NK-92 treated with Interleukin-12 subunit alpha and Interleukin-12 subunit beta, amount 100 ng/mL, for 24 hours (cell line): Measurements from ENCODE around the gene FAAP20.

Experiments
- DNase-seq: peaks from one replicate; lab custom pipeline; 2025; lab: John Stamatoyannopoulos, UW

FAAP20 gene

GRCh38 chr1:2194319-2194897, at the start of gene FAAP20:
FAAP20 (minus strand) TSS chr1:2194772; CDS start chr1:2194749, 23 bp downstream.
- DNase-seq, result peak; percentile 77

GRCh38 chr1:2242814-2243725, 48.5 kb upstream of the FAAP20 start:
- no peak for DNase-seq

GRCh38 chr1:2241820-2242219, 47.2 kb upstream of the FAAP20 start:
- no peak for DNase-seq

- no peak for DNase-seq
Observed at GRCh38 chr1:2240270-2241156, 45.9 kb upstream of the FAAP20 start.

GRCh38 chr1:2239384-2239985, 44.9 kb upstream of the FAAP20 start:
- DNase-seq, result no peak

DNA sequence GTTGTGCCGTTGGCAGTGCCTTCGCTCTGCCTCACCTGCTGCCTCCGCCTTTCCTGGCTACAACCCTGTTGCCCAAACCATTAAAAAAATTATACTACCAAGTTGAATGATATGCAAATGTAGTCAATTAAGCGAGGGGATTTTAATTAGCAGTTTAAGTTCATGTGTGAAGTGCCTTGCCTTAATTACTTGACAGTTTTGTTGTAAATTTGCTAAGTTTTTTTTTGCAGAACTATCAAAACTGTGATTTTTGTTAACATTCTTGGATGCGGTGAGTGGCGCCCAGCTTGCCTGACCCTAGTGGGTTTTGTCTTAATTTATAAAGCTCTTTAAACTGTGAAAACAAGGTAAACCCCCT, 44.4 kb upstream of the FAAP20 start:
- DNase-seq, result no peak

DNA sequence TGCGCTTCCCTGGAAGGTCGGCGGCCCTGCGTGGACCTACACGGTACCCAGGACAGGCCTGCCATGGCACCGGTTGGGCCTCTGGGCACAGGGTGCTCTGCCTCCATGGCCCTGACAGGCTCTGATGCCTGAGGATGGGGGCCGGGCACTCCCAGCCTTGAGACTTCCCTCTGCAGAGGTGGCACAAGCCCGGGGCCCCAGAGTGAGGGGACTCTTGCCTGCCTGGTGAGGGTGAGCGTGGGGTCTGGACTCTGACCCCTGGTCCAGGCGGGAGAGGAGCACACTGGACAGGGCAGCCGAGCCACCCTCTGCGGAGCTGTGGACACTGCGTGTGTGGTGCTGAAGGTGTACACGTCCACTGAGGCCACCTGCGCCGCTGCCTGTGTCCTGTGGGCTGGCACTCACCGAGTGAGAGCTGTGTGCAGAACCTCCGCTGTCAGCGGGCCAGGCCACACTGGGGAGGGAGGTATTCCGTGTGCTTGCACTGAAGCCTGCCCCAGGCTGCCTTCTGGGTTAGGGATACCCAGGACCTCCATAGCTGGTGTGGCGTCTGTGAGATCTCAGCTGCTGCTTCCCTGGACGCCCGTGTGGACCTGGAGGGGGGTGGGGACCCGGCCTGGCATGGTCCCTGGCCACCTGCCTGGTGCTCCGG, 43.9 kb upstream of the FAAP20 start:
- no peak for DNase-seq

DNA sequence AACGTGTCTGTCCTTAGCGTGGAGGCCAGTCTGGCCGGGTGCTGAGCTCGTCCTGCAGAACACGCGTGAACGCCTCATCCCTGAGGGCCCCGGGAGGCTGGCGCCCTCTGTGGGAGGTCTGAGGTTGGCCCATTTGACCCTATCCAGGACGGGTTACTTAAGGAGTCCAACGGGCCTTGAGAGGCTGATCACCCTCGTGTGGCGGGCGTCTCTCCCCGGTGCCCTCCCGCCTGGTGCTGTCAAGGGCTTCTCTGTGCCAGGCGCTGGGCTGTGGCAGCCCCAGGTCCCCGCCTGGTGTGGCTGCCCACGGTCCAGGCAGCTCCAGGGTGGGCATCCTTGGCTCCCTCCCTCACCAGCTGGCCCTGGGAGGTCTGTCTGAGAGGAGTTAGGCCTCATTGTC, 43.2 kb upstream of the FAAP20 start:
- DNase-seq, result no peak

DNA sequence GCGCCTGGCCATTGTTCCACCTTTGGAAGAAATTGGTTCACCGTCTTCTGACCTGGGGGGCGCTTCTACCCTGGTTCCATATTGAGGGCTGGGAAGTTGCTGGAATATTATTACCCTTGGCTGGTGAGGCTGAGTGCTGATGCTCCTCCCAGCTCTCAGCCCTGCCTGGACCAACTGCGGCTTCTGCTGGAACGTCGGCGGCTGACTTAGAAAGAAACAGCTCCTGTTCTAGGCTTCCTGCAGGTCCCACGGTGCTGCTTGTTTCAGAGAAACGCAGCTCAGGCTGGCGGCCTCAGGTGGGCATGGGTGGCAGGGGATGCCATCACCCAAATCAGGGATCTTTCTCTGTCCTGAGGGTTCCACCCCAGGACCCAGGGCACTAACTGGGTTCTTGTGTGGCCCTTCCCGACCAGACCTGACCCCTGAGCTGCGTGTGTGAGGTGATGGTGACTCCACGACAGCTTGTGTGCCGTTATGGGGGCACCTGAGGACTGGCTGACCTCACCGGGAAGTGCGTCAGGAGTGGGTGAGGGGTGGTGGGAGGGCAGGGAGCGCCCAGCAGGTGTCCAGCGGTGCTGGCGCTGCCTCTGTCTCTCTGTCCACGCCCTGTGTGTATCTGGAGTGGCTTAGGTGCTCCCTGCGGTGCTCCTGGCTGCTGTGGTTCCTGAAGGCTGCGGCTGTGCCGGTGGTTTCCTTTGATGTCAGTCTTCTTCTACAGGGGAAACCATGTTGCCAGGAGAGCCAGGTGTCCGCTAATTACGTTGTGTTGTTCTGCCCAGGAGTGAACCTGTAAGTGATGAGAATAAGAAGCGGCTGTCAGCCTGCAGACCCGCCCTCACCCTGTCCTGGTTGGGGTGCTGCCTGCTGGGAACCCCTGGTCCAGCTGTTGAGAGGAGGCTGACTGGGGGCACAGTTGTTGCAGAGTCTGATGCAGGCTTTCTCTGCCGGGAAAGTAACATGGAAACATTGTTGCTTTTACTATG, 42.4 kb upstream of the FAAP20 start:
- no peak for DNase-seq

DNA sequence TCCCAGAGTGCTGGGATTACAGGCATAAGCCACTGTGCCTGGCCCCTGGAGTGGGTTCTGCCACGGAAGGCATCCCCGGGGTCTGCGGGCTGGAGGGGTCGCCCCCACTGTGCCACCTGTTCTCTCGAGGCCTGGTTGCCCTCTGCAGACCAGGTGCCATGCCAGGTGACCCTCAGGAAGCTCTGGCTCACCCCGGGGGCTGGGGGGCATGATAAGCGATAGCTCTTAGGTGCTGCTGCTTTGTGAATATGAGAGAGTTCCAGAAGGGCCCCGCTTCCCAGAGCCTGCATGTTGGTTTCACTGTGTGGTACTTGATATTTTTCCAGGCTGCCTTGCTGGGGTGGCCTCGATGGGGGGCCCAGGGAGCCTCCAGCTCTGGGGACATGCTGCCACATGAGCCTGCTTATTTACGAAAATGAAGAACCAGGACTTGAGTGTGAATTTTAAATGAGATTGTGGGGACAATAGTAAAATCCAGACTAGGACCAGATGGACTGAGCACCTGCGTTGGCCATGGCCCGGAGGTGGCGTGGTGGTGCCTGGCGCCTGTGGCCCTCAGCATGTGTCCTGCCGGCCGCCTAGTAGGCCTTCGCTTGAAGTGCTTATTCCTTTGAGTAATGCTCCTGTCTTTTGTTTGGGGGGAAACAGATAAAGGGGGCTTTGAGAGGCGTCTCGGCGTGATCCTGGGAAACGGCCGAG, 40.9 kb upstream of the FAAP20 start:
- DNase-seq, result no peak

- peak; percentile 34 for DNase-seq
Observed at GRCh38 chr1:2234762-2235113, 40.2 kb upstream of the FAAP20 start.

DNA sequence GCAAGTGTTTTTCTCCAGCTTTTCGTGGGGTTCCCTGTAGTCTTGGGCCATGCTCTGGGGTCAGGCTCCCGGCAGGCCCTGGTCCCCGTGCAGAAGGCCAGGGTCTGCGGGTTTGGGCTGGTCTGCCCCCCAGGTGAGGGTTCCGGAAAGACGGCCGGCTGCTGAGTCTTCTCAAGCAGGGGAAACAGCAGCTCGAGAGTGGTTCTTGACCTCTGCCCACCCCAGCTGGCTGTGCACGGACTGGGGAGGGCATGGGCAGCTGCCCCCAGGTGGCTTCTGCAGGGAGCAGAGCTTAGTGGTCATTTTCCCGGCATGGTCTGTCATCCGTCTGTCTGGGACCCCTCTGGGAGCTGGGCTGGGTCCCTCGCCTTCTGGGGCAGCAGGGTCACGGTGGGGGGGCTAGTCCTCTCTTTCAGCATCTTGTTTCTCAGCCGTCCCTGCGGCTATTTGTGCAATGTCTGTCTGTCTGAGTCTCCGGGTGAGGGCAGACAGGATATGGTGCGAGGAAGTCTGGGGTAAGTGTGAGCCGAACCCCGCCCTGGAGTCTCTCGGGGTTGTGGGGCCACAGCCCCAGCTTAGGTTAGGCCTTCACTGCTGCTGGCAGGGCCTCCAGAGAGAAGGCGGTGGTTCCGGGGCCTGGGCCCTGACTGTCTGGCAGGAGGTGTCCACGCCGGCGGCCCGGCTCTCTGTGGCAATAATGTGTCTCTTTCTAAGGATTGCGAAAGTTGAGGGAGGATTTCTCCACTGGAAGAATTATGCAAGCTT, 39.6 kb upstream of the FAAP20 start:
- DNase-seq, result peak; percentile 74

- no peak for DNase-seq
Observed at GRCh38 chr1:2233468-2233867, 38.9 kb upstream of the FAAP20 start.

- no peak for DNase-seq
Observed at GRCh38 chr1:2232916-2233438, 38.4 kb upstream of the FAAP20 start.

- no peak for DNase-seq
Observed at GRCh38 chr1:2232255-2232915, 37.8 kb upstream of the FAAP20 start.

GRCh38 chr1:2231532-2232254, 37.1 kb upstream of the FAAP20 start:
- DNase-seq, result no peak

DNA sequence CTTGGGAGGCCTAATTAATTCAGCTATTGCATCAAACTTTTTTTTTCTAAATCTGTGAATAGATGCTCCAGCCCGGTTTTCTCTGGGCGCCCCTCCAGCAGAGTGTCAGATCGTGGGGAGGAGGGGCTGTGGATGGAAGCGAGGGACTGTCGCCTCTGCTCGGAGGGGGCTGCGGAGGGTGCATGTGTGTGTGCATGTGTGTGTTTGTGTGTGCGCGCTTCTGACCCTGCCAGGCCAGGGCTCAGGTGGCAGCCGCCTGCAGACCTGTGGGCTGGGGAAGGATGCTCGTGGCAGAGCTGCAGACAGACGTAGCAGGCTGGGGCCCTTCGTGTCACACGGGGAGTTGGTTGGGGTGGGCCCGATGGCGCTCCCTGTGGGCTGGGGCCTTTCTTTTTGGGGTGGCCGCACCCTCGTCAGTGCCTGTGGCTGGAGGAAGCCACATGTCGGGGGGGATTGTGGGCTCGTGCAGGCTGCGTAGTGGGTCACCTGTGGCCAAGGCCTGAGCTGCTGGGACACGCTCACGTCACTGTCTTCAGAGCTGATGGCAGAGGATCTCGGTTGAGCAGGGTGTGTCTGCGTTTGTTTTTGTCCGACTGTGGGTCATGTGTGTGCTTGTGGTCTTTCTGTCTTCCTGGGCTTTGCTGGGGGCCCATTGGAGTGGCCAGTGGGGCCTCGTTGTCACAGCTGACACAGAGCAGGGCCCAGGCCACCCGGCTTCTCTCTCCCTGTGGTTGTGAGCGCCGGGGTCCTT, 36.4 kb upstream of the FAAP20 start:
- no peak for DNase-seq
